ENCODE results near the gene C12orf75.
"Not testable (repeated sequence)": the region's sequence is repeated elsewhere in the genome, so short reads cannot be mapped to it uniquely, and the experiment has no call there.

C12orf75 gene

GRCh38 chr12:105310476-105311085, 19.9 kb upstream of the C12orf75 start:
- not testable (repeated sequence) for DNase-seq (ENCODE audit: low spot score)

GRCh38 chr12:105311936-105312335, 18.6 kb upstream of the C12orf75 start:
- not testable (repeated sequence) for DNase-seq (ENCODE audit: low spot score)

- not testable (repeated sequence) for DNase-seq (ENCODE audit: low spot score)
Measured at GRCh38 chr12:105313755-105314154, 16.7 kb upstream of the C12orf75 start.

GRCh38 chr12:105315130-105315529, 15.4 kb upstream of the C12orf75 start:
- no peak for DNase-seq (ENCODE audit: low spot score)

GRCh38 chr12:105315726-105316125, 14.8 kb upstream of the C12orf75 start:
- DNase-seq (ENCODE audit: low spot score), result no peak

GRCh38 chr12:105316931-105317852, 13.3 kb upstream of the C12orf75 start:
- DNase-seq (ENCODE audit: low spot score), result no peak

- no peak for DNase-seq (ENCODE audit: low spot score)
Measured at GRCh38 chr12:105317942-105318621, 12.4 kb upstream of the C12orf75 start.

GRCh38 chr12:105318651-105319483, 11.6 kb upstream of the C12orf75 start:
- no peak for DNase-seq (ENCODE audit: low spot score)

- no peak for DNase-seq (ENCODE audit: low spot score)
Measured at GRCh38 chr12:105319691-105320209, 10.7 kb upstream of the C12orf75 start.

GRCh38 chr12:105321125-105321524, 9.4 kb upstream of the C12orf75 start:
- DNase-seq (ENCODE audit: low spot score), result no peak

- no peak for DNase-seq (ENCODE audit: low spot score)
Measured at GRCh38 chr12:105322070-105322469, 8.4 kb upstream of the C12orf75 start.

- no peak for DNase-seq (ENCODE audit: low spot score)
Measured at GRCh38 chr12:105324704-105325103, 5.8 kb upstream of the C12orf75 start.

- DNase-seq (ENCODE audit: low spot score), result no peak
Measured at GRCh38 chr12:105325117-105325516, 5.4 kb upstream of the C12orf75 start.

GRCh38 chr12:105329926-105330282, 587 bp upstream of the C12orf75 start:
- no peak for DNase-seq (ENCODE audit: low spot score)

- DNase-seq (ENCODE audit: low spot score), result peak; percentile 77
Measured at GRCh38 chr12:105330931-105331804, 677 bp downstream of the C12orf75 start.

GRCh38 chr12:105331805-105332251, 1.3 kb downstream of the C12orf75 start:
- DNase-seq (ENCODE audit: low spot score), result no peak

- DNase-seq (ENCODE audit: low spot score), result not testable (repeated sequence)
Measured at GRCh38 chr12:105332286-105332685, 1.8 kb downstream of the C12orf75 start.

- DNase-seq (ENCODE audit: low spot score), result no peak
Measured at GRCh38 chr12:105332925-105333324, 2.4 kb downstream of the C12orf75 start.

GRCh38 chr12:105334001-105334400, 3.5 kb downstream of the C12orf75 start:
- DNase-seq (ENCODE audit: low spot score), result peak; percentile 21

- no peak for DNase-seq (ENCODE audit: low spot score)
Measured at GRCh38 chr12:105334582-105334981, 4.1 kb downstream of the C12orf75 start.

- no peak for DNase-seq (ENCODE audit: low spot score)
Measured at GRCh38 chr12:105335856-105336255, 5.4 kb downstream of the C12orf75 start.

Measured in ecto neural progenitor cell (in vitro differentiated cells).